H9 (cell line): ENCODE data around the gene RTN1. TPM values are rescaled to one million over a fixed set of nuclear protein-coding genes. Genes with fewer than 3 reads are reported as not detected.

ENCODE experiments used
- DNase-seq: peaks from one replicate; pipeline ENCODE4 v3.0.0-alpha.2; 2017
- H2AFZ ChIP-seq: one replicate; pipeline ENCODE4 v1.6.1; 2013; ENCODE audit warnings: mild to moderate bottlenecking, low read length, control low read depth, moderate library complexity
- H2AK5ac ChIP-seq: 2 replicates; pipeline ENCODE4 v1.6.1; 2013; ENCODE audit warnings: low read length, control low read depth, mixed read lengths; ENCODE audit not compliant: insufficient read length
- H2BK120ac ChIP-seq: one replicate; pipeline ENCODE4 v1.6.1; 2013; ENCODE audit warnings: low read depth, mild to moderate bottlenecking, low read length, control low read depth, inconsistent platforms; ENCODE audit not compliant: poor library complexity, severe bottlenecking
- H2BK12ac ChIP-seq: 2 replicates; pipeline ENCODE4 v1.6.1; 2013; ENCODE audit warnings: low read length, control low read depth, mixed read lengths, low read depth; ENCODE audit not compliant: insufficient read length
- H2BK15ac ChIP-seq: 2 replicates; pipeline ENCODE4 v1.6.1; 2013; ENCODE audit warnings: low read depth, low read length, control low read depth
- H2BK20ac ChIP-seq: one replicate; pipeline ENCODE4 v1.6.1; 2013; ENCODE audit warnings: low read depth, mild to moderate bottlenecking, low read length, control low read depth, inconsistent platforms; ENCODE audit not compliant: poor library complexity, severe bottlenecking
- H2BK5ac ChIP-seq: 2 replicates; pipeline ENCODE4 v1.6.1; 2013; ENCODE audit warnings: low read length, control low read depth, mixed read lengths; ENCODE audit not compliant: insufficient read length
- H3K14ac ChIP-seq: 2 replicates; pipeline ENCODE4 v1.6.1; 2013; ENCODE audit warnings: low read length, control low read depth; ENCODE audit not compliant: insufficient read depth
- H3K18ac ChIP-seq: 2 replicates; pipeline ENCODE4 v1.6.1; 2013; ENCODE audit warnings: low read depth, mild to moderate bottlenecking, mixed read lengths, low read length, control low read depth; ENCODE audit not compliant: insufficient read length
- H3K23ac ChIP-seq: 2 replicates; pipeline ENCODE4 v1.6.1; 2013; ENCODE audit warnings: low read length, control low read depth, mixed read lengths, low read depth; ENCODE audit not compliant: insufficient read length
- H3K23me2 ChIP-seq: 2 replicates; pipeline ENCODE4 v1.6.1; 2013; ENCODE audit warnings: low read depth, mild to moderate bottlenecking, mixed read lengths, low read length, control low read depth; ENCODE audit not compliant: insufficient read length, poor library complexity, severe bottlenecking
- H3K27ac ChIP-seq: 2 replicates; pipeline ENCODE4 v1.5.1; 2013; ENCODE audit warnings: low read length, control low read depth, mixed read lengths, low read depth; ENCODE audit not compliant: insufficient read length
- H3K27me3 ChIP-seq: 2 replicates; pipeline ENCODE4 v1.6.1; 2013; ENCODE audit warnings: low read length, control low read depth, inconsistent platforms; ENCODE audit not compliant: insufficient read depth
- H3K4ac ChIP-seq: 2 replicates; pipeline ENCODE4 v1.6.1; 2013; ENCODE audit warnings: low read depth, mild to moderate bottlenecking, control low read depth, inconsistent platforms, low read length, moderate library complexity
- H3K4me1 ChIP-seq: 2 replicates; pipeline ENCODE4 v1.6.1; 2013; ENCODE audit warnings: low read length, control low read depth, inconsistent platforms; ENCODE audit not compliant: insufficient read depth
- H3K4me2 ChIP-seq: 2 replicates; pipeline ENCODE4 v1.6.1; 2013; ENCODE audit warnings: low read length, control low read depth, mixed read lengths; ENCODE audit not compliant: insufficient read length, insufficient read depth
- H3K56ac ChIP-seq: 2 replicates; pipeline ENCODE4 v1.6.1; 2013; ENCODE audit warnings: low read depth, mild to moderate bottlenecking, mixed read lengths, low read length, control low read depth; ENCODE audit not compliant: insufficient read length
- H3K79me1 ChIP-seq: 2 replicates; pipeline ENCODE4 v1.6.1; 2013; ENCODE audit warnings: low read depth, mild to moderate bottlenecking, moderate library complexity, low read length, control low read depth, inconsistent platforms; ENCODE audit not compliant: insufficient read depth, poor library complexity, severe bottlenecking
- H3K79me2 ChIP-seq: 2 replicates; pipeline ENCODE4 v1.6.1; 2013; ENCODE audit warnings: low read length, control low read depth, inconsistent platforms; ENCODE audit not compliant: insufficient read depth
- H3K9ac ChIP-seq: 2 replicates; pipeline ENCODE4 v1.6.1; 2013; ENCODE audit warnings: low read length, control low read depth, mixed read lengths; ENCODE audit not compliant: insufficient read length; ENCODE audit errors: extremely low read depth
- H3K9me3 ChIP-seq: one replicate; pipeline ENCODE4 v1.6.1; 2013; ENCODE audit warnings: low read depth, low read length, inconsistent platforms; ENCODE audit not compliant: control insufficient read depth
- H3T11ph ChIP-seq: one replicate; pipeline ENCODE4 v1.6.1; 2013; ENCODE audit warnings: mild to moderate bottlenecking, low read length, control low read depth, inconsistent platforms
- H4K20me1 ChIP-seq: one replicate; pipeline ENCODE4 v1.6.1; 2013; ENCODE audit not compliant: control insufficient read depth, insufficient read length, insufficient read depth
- H4K5ac ChIP-seq: 2 replicates; pipeline ENCODE4 v1.6.1; 2013; ENCODE audit warnings: low read depth, mild to moderate bottlenecking, mixed read lengths, low read length, control low read depth; ENCODE audit not compliant: insufficient read length
- H4K8ac ChIP-seq: replicated peaks from 2 replicates; pipeline ENCODE4 v1.6.1; 2013; ENCODE audit warnings: low read length, control low read depth, mixed read lengths, low read depth; ENCODE audit not compliant: insufficient read length
- H4K91ac ChIP-seq: 2 replicates; pipeline ENCODE4 v1.6.1; 2013; ENCODE audit warnings: low read depth, mild to moderate bottlenecking, moderate library complexity, mixed read lengths, low read length, control low read depth; ENCODE audit not compliant: insufficient read length
- H3K27ac Mint-ChIP-seq, 3 experiments: 2 replicates in 2 of 3; 3 replicates in 1 of 3; pipeline ENCODE4 v1.8.0; 2020 to 2021; ENCODE audit warnings: mixed read lengths in 3 of 3, mild to moderate bottlenecking in 1 of 3, moderate library complexity in 1 of 3
- H3K27me3 Mint-ChIP-seq: 2 replicates; pipeline ENCODE4 v1.8.0; 2021; ENCODE audit warnings: low read depth, mild to moderate bottlenecking, moderate library complexity, mixed read lengths
- H3K36me3 Mint-ChIP-seq, 3 experiments: 2 replicates in 2 of 3; 3 replicates in 1 of 3; pipeline ENCODE4 v1.8.0; 2020 to 2021; ENCODE audit warnings: low read depth in 3 of 3, mixed read lengths in 3 of 3; ENCODE audit not compliant: insufficient read depth in 1 of 3
- H3K4me1 Mint-ChIP-seq, 2 experiments: 2 replicates each; pipeline ENCODE4 v1.8.0; 2020; ENCODE audit warnings: mixed read lengths in 2 of 2
- H3K4me3 Mint-ChIP-seq, 2 experiments: 2 replicates in 1 of 2; 3 replicates in 1 of 2; pipeline ENCODE4 v1.8.0; 2020 to 2021; ENCODE audit warnings: mild to moderate bottlenecking in 2 of 2, mixed read lengths in 2 of 2, moderate library complexity in 1 of 2
- H3K9me3 Mint-ChIP-seq, 2 experiments: 2 replicates in 1 of 2; 3 replicates in 1 of 2; pipeline ENCODE4 v1.8.0; 2020; ENCODE audit warnings: mild to moderate bottlenecking in 2 of 2, mixed read lengths in 2 of 2, moderate library complexity in 1 of 2
- WGBS: extraction: QIAGEN DNeasy Blood & Tissue Kit; methylation state at CpG from one replicate; pipeline ENCODE4 v1.1.7; 2013; ENCODE audit warnings: missing lambda C conversion rate, low lambda C conversion rate, mixed read lengths; ENCODE audit not compliant: insufficient read length; ENCODE audit errors: extremely low coverage; 5-methylcytosine and 5-hydroxymethylcytosine counted together
- total RNA-seq: library from RNA; stranded (reverse); gene quantifications from 2 replicates; pipeline ENCODE4 v1.2.1, GENCODE V29; 2021
- TF ChIP-seq, protein P1 (sequence below): fragments of 200-600 bp; sonication (generic); conservative IDR thresholded peaks from 3 replicates; pipeline ENCODE4 v1.8.0; 2021; ENCODE audit warnings: antibody characterized with exemption, mild to moderate bottlenecking

RTN1 gene
- total RNA-seq, 1 experiment from 2014 or later: 1.8 TPM

DNA sequence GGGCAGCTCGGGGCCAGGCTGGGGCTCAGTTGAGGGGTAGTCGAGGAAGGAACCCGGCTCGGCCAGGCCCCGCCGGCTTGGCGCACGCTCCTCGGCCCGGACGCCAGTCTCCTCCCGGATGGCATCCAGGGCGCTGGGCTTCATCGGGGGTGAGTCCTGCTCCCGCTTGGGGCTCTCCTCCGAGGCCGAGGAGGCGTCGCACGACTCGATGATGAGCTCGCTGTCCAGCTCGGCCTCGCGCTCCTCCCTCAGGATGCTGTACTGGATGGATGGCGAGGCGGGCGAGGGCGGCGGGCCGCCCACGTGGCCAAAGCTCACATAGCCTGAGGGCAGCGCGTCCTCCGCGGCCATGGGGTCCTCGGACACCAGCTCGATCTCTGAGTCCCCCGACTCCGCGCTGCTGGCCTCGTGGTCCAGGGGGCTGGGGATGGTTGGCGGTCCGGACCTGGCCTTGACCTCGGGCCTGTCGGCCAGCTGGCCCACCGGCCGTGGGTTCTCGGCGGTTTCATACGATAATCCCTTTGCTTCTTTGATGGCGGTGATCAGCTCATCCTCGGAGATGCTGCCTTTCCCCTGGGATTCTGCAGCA lies 143.4 kb downstream of the RTN1 start:
- Histone ChIP-seq H3T11ph (no peak overlapping the region), H4K5ac (no peak overlapping the region), H2AFZ (no peak overlapping the region), H3K56ac (no peak overlapping the region), H4K20me1 (no peaks in the 10 kb centered on the region), H3K79me2 (no peaks in the 10 kb centered on the region), H2BK20ac (no peak overlapping the region), H3K4me1 (no peaks in the 10 kb centered on the region), H2AK5ac (no peak overlapping the region), H4K91ac (no peak overlapping the region), H2BK15ac (no peak overlapping the region), H3K14ac (no peak overlapping the region; the same call in 1 of the 2 replicates), H3K23me2 (no peaks in the 10 kb centered on the region), H3K79me1 (no peaks in the 10 kb centered on the region), H4K8ac (no peak overlapping the region), H3K18ac (no peak overlapping the region), H2BK12ac (no peak overlapping the region), H2BK120ac (no peak overlapping the region), H3K4me2 (no peak overlapping the region), H2BK5ac (no peak overlapping the region), H3K4ac (no peak overlapping the region), H3K9ac (no peak overlapping the region), H3K23ac (no peak overlapping the region), H3K27ac (no peak overlapping the region), H3K27me3 (no peaks in the 10 kb centered on the region), H3K9me3 (no peaks in the 10 kb centered on the region)
- no peak for DNase-seq
- H3K4me3 Mint-ChIP-seq: no peak overlapping the region
- no peak overlapping the region for H3K27ac Mint-ChIP-seq
- TF ChIP-seq, protein P1, sequence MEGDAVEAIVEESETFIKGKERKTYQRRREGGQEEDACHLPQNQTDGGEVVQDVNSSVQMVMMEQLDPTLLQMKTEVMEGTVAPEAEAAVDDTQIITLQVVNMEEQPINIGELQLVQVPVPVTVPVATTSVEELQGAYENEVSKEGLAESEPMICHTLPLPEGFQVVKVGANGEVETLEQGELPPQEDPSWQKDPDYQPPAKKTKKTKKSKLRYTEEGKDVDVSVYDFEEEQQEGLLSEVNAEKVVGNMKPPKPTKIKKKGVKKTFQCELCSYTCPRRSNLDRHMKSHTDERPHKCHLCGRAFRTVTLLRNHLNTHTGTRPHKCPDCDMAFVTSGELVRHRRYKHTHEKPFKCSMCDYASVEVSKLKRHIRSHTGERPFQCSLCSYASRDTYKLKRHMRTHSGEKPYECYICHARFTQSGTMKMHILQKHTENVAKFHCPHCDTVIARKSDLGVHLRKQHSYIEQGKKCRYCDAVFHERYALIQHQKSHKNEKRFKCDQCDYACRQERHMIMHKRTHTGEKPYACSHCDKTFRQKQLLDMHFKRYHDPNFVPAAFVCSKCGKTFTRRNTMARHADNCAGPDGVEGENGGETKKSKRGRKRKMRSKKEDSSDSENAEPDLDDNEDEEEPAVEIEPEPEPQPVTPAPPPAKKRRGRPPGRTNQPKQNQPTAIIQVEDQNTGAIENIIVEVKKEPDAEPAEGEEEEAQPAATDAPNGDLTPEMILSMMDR: no peak
- H3K27me3 Mint-ChIP-seq: no peaks in the 10 kb centered on the region
- WGBS: no CpG with 5 or more reads among the region's 53 CpGs
- peaks cover 0 to 2% (median 0%) of the 10 kb centered on the region in 3 experiments; a peak in 2 of 7 replicates for H3K36me3 Mint-ChIP-seq
- 0 out of 4 replicates have a peak, but pooled peaks cover 0 to 2% of the 10 kb centered on the region in 2 experiments for H3K4me1 Mint-ChIP-seq
- H3K9me3 Mint-ChIP-seq: no peaks in the 10 kb centered on the region; a peak in 1 of 5 replicates
